ENCODE data around the gene C5orf47.

Gene C5orf47

DNA sequence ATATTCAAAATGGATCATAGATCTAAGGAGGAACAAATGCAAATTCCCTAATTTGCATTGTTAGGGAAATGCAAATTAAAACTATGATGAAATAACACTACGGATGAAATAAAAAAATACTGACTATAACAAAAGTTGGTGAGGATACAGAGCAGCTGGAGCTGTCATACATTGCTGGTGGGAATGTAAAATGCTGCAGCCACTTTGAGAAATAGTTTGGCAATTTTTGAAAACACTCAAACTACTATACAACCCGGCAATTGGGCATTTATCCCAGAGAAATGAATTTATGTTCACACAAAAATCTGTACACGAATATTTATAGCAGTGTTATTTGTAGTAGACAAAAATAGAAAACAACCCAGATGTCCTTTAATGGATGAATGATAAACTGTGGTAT, 22.5 kb downstream of the C5orf47 start:
- no peak for TF ChIP-seq CTCF (IDR thresholded peaks at IDR 0.05; ENCODE audit: extremely low read depth, missing control alignments)
- DNase-seq (ENCODE audit: low spot score) = no peak

DNA sequence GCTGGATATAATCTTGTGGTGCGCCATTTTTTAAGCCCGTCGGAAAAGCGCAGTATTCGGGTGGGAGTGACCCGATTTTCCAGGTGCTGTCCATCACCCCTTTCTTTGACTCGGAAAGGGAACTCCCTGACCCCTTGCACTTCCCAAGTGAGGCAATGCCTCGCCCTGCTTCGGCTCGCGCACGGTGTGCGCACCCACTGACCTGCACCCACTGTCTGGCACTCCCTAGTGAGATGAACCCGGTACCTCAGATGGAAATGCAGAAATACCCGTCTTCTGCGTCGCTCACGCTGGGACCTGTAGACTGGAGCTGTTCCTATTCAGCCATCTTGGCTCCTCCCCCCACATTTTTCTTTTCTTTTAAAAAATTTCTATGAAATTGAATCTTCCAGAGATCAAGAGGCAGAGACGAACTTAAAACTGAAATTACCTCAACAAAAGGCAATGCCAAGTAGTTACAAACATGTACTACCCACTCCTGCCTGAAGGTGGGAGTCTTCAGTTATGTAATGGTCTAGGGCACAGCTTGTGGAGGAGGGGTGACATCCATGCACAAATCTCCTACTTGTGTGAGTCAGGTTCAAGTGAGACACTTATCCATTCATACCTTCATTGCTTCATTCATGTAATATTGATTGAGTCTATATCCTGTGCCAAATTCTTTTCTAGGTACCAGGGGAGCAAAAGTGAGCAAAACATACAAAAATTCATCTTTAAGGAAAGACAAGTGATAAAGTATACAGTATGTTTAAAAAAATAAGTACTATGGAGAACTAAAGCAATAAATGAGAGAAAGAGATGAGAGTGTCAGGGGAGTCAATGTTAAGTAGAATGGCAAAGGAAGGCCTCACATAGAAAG, 31.3 kb downstream of the C5orf47 start:
- DNase-seq (ENCODE audit: low spot score) = peak; percentile 35
- TF ChIP-seq CTCF (IDR thresholded peaks at IDR 0.05; ENCODE audit: extremely low read depth, missing control alignments) = peak; percentile 32

- TF ChIP-seq CTCF (IDR thresholded peaks at IDR 0.05; ENCODE audit: extremely low read depth, missing control alignments) = no peak
- no peak for DNase-seq (ENCODE audit: low spot score)
These were observed 31.9 kb downstream of the C5orf47 start for GRCh38 chr5:174020928-174021304.

GRCh38 chr5:174022384-174023095, 33.6 kb downstream of the C5orf47 start:
- no peak for DNase-seq (ENCODE audit: low spot score)
- no peak for TF ChIP-seq CTCF (IDR thresholded peaks at IDR 0.05; ENCODE audit: extremely low read depth, missing control alignments)

- DNase-seq (ENCODE audit: low spot score) = no peak
- no peak for TF ChIP-seq CTCF (IDR thresholded peaks at IDR 0.05; ENCODE audit: extremely low read depth, missing control alignments)
These were observed 41.3 kb downstream of the C5orf47 start for GRCh38 chr5:174030286-174030685.

GRCh38 chr5:174044466-174045254, 55.7 kb downstream of the C5orf47 start:
- no peak for TF ChIP-seq CTCF (IDR thresholded peaks at IDR 0.05; ENCODE audit: extremely low read depth, missing control alignments)
- DNase-seq (ENCODE audit: low spot score) = no peak
